HepG2 (cell line): ENCODE results near the gene AJUBA. TPM values are rescaled to one million over a fixed set of nuclear protein-coding genes. Genes with fewer than 3 reads are reported as not detected.

ENCODE experiments used
- BORCS8-MEF2B ChIP-seq: sonication (generic); formaldehyde crosslinking; IDR thresholded peaks from 2 replicates; pipeline ENCODE4 v1.8.0; 2022; ENCODE audit warnings: mild to moderate bottlenecking, missing genetic modification reagents
- CBFB ChIP-seq: sonication (generic); formaldehyde crosslinking; IDR thresholded peaks from 2 replicates; pipeline ENCODE4 v1.4.0; 2020; ENCODE audit warnings: missing genetic modification reagents
- CBX2 ChIP-seq, 2 experiments: fragments of 200-600 bp in 1 of 2; sonication (generic); formaldehyde crosslinking in 1 of 2; IDR thresholded peaks; 2 replicates each; pipeline versions ENCODE4 v1.7.0 to v1.8.1; 2018 to 2022; ENCODE audit warnings: low read depth in 2 of 2, low read length in 1 of 2, mild to moderate bottlenecking in 1 of 2, missing genetic modification reagents in 1 of 2
- EHMT2 ChIP-seq: fragments of 200-600 bp; sonication (generic); IDR thresholded peaks from 2 replicates; pipeline ENCODE4 v1.7.0; 2017; ENCODE audit warnings: antibody characterized with exemption, low read depth, low read length, borderline replicate concordance
- EP300 ChIP-seq, 3 experiments: sonication (generic) in 1 of 3; formaldehyde crosslinking in 1 of 3; IDR thresholded peaks; 2 replicates each; pipeline versions ENCODE4 v1.5.1 to v1.6.1; 2011 to 2020; ENCODE audit warnings: low read depth in 2 of 3, low read length in 2 of 3, borderline replicate concordance in 1 of 3, improper control_type of control experiment in 1 of 3, mild to moderate bottlenecking in 1 of 3, missing genetic modification reagents in 1 of 3, moderate library complexity in 1 of 3
- GABPB1 ChIP-seq: IDR thresholded peaks from 2 replicates; pipeline ENCODE4 v1.6.1; 2016; ENCODE audit warnings: mild to moderate bottlenecking, missing genetic modification reagents, moderate library complexity, missing compliant biosample characterization
- HNRNPL ChIP-seq: fragments of 200-400 bp; formaldehyde crosslinking; IDR thresholded peaks from 2 replicates; pipeline ENCODE4 v1.6.1; 2017; ENCODE audit warnings: mild to moderate bottlenecking, low read depth, low read length
- JDP2 ChIP-seq: sonication (generic); formaldehyde crosslinking; IDR thresholded peaks from 2 replicates; pipeline ENCODE4 v1.8.1; 2022; ENCODE audit warnings: missing genetic modification reagents, borderline replicate concordance
- KDM5A ChIP-seq: fragments of 200-600 bp; sonication (generic); IDR thresholded peaks from 2 replicates; pipeline ENCODE4 v1.7.0; 2018; ENCODE audit warnings: antibody characterized with exemption, mild to moderate bottlenecking, low read length, borderline replicate concordance
- KLF16 ChIP-seq, 2 experiments: sonication (generic) in 1 of 2; formaldehyde crosslinking in 1 of 2; IDR thresholded peaks; 2 replicates each; pipeline versions ENCODE4 v1.6.1 to v1.8.0; 2016 to 2023; ENCODE audit warnings: missing genetic modification reagents in 2 of 2, missing compliant biosample characterization in 1 of 2
- KMT2B ChIP-seq: IDR thresholded peaks from 2 replicates; pipeline ENCODE4 v1.6.1; 2016; ENCODE audit warnings: missing genetic modification reagents, missing compliant biosample characterization
- PHF21A ChIP-seq: sonication (generic); formaldehyde crosslinking; IDR thresholded peaks from 2 replicates; pipeline ENCODE4 v1.5.0; 2020; ENCODE audit warnings: mild to moderate bottlenecking, missing genetic modification reagents
- SALL1 ChIP-seq: sonication (generic); formaldehyde crosslinking; IDR thresholded peaks from 2 replicates; pipeline ENCODE4 v1.8.0; 2022; ENCODE audit warnings: mild to moderate bottlenecking, missing genetic modification reagents
- SKI ChIP-seq: fragments of 450-650 bp; IDR thresholded peaks from one replicate; pipeline ENCODE4 v1.6.1; 2018; ENCODE audit warnings: mild to moderate bottlenecking; ENCODE audit not compliant: partially characterized antibody
- SMYD3 ChIP-seq: sonication (generic); formaldehyde crosslinking; IDR thresholded peaks from 2 replicates; pipeline ENCODE4 v1.8.1; 2023; ENCODE audit warnings: mild to moderate bottlenecking, missing genetic modification reagents
- SP5 ChIP-seq: IDR thresholded peaks from 2 replicates; pipeline ENCODE4 v1.6.1; 2016; ENCODE audit warnings: low read depth, borderline replicate concordance
- STAT5B ChIP-seq: sonication (generic); formaldehyde crosslinking; IDR thresholded peaks from 2 replicates; pipeline ENCODE4 v1.4.0; 2020; ENCODE audit warnings: missing genetic modification reagents
- TAF1 ChIP-seq: sonication (generic); formaldehyde crosslinking; IDR thresholded peaks from 2 replicates; pipeline ENCODE4 v1.4.0; 2020; ENCODE audit warnings: missing genetic modification reagents
- TBX2 ChIP-seq: sonication (generic); formaldehyde crosslinking; IDR thresholded peaks from 2 replicates; pipeline ENCODE4 v1.5.0; 2020; ENCODE audit warnings: missing genetic modification reagents, mild to moderate bottlenecking, borderline replicate concordance
- U2AF1 ChIP-seq: fragments of 200-400 bp; formaldehyde crosslinking; optimal IDR thresholded peaks from 2 replicates; pipeline ENCODE3; 2017; ENCODE audit warnings: mild to moderate bottlenecking, low read depth, low read length
- YY1 ChIP-seq: IDR thresholded peaks from 2 replicates; pipeline ENCODE4 v1.6.1; 2011; ENCODE audit warnings: low read length, low read depth, moderate library complexity, mild to moderate bottlenecking; ENCODE audit not compliant: insufficient read depth, insufficient replicate concordance
- ZFAT ChIP-seq: sonication (generic); formaldehyde crosslinking; conservative IDR thresholded peaks from 2 replicates; pipeline ENCODE4 v1.8.1; 2023; ENCODE audit warnings: missing genetic modification reagents, inconsistent platforms
- ZFP41 ChIP-seq: sonication (generic); formaldehyde crosslinking; IDR thresholded peaks from 2 replicates; pipeline ENCODE4 v1.4.0; 2020; ENCODE audit warnings: mild to moderate bottlenecking, missing genetic modification reagents, borderline replicate concordance
- ZFP90 ChIP-seq: sonication (generic); formaldehyde crosslinking; IDR thresholded peaks from 2 replicates; pipeline ENCODE4 v1.8.0; 2022; ENCODE audit warnings: missing genetic modification reagents, mild to moderate bottlenecking, inconsistent platforms, borderline replicate concordance
- ZNF230 ChIP-seq: sonication (generic); formaldehyde crosslinking; IDR thresholded peaks from 2 replicates; pipeline ENCODE4 v1.4.0; 2020; ENCODE audit warnings: mild to moderate bottlenecking, missing genetic modification reagents
- ZNF317 ChIP-seq: sonication (generic); formaldehyde crosslinking; IDR thresholded peaks from 2 replicates; pipeline ENCODE4 v1.5.0; 2020; ENCODE audit warnings: mild to moderate bottlenecking, missing genetic modification reagents
- ZNF335 ChIP-seq: sonication (generic); formaldehyde crosslinking; IDR thresholded peaks from 2 replicates; pipeline ENCODE4 v1.4.0; 2020; ENCODE audit warnings: missing genetic modification reagents
- ZNF34 ChIP-seq: sonication (generic); formaldehyde crosslinking; IDR thresholded peaks from 2 replicates; pipeline ENCODE4 v1.4.0; 2020; ENCODE audit warnings: mild to moderate bottlenecking, missing genetic modification reagents, borderline replicate concordance
- ZNF468 ChIP-seq: sonication (generic); formaldehyde crosslinking; IDR thresholded peaks from 2 replicates; pipeline ENCODE4 v1.8.0; 2022; ENCODE audit warnings: mild to moderate bottlenecking, moderate library complexity, missing genetic modification reagents
- ZNF496 ChIP-seq: sonication (generic); formaldehyde crosslinking; IDR thresholded peaks from 2 replicates; pipeline ENCODE4 v1.8.1; 2023; ENCODE audit warnings: mild to moderate bottlenecking, moderate library complexity, missing genetic modification reagents; ENCODE audit not compliant: insufficient replicate concordance
- ZNF614 ChIP-seq: IDR thresholded peaks from 2 replicates; pipeline ENCODE4 v1.6.1; 2018; ENCODE audit warnings: missing biosample characterization, missing genetic modification reagents, inconsistent platforms, borderline replicate concordance
- ZNF772 ChIP-seq: sonication (generic); formaldehyde crosslinking; IDR thresholded peaks from 2 replicates; pipeline ENCODE4 v1.5.0; 2020; ENCODE audit warnings: mild to moderate bottlenecking, missing genetic modification reagents
- polyA plus RNA-seq, 8 experiments: library from polyadenylated mRNA; depleted of rRNA in 3 of 8; stranded (reverse) in 7 of 8; unstranded in 1 of 8; fragments of >200 nt; fragmentation: Illumina TruSeq in 4 of 8; extraction: Trizol in 4 of 8; gene quantifications; 2 replicates each; pipeline versions ENCODE4 v1.2.1 to v1.2.3, GENCODE V29; 2011 to 2016; ENCODE audit warnings: low read depth in 4 of 8, missing spikeins in 1 of 8, mixed read lengths in 1 of 8; ENCODE audit not compliant: insufficient read depth in 1 of 8
- total RNA-seq, 5 experiments: library from RNA; depleted of rRNA; stranded (reverse); fragments of >200 nt; fragmentation: Illumina TruSeq; extraction: Trizol; gene quantifications; 2 replicates each; pipeline ENCODE4 v1.2.3, GENCODE V29; 2016; ENCODE audit warnings: low read depth in 1 of 5

Gene AJUBA
- total and polyA plus RNA-seq, 2 of the 13 experiments (the other 11 are each of a cell fraction or from before 2014, with no cell fraction given), result 157 to 241 TPM

GRCh38 chr14:23009939-23010726 is 27.8 kb upstream of the AJUBA start, which contains the start of gene C14orf93 (continued):
- TF ChIP-seq JDP2 (CRISPR knock-in tag), result no peak
- peak; percentile 60 for TF ChIP-seq GABPB1 (CRISPR knock-in tag)
- TF ChIP-seq BORCS8-MEF2B (CRISPR knock-in tag), result peak; percentile 79
- TF ChIP-seq YY1, result peak; percentile 85
- 0 out of 2 replicates have a peak, but pooled peaks have one; percentile 78 for TF ChIP-seq KDM5A
- peak; percentile 68 for TF ChIP-seq SALL1 (CRISPR knock-in tag)
- TF ChIP-seq EHMT2, result no peak
- 0 out of 2 replicates have a peak, but pooled peaks have one; percentile 9 for TF ChIP-seq STAT5B (CRISPR knock-in tag)
- peak in 1 of 2 experiments; percentile 38; a peak in 1 of 4 replicates for TF ChIP-seq EP300 (IDR thresholded peaks at IDR 0.05; ENCODE audit: low read depth in 2 of 2, low read length in 2 of 2)
- TF ChIP-seq EP300 (CRISPR knock-in tag; IDR thresholded peaks at IDR 0.05; ENCODE audit: borderline replicate concordance), result peak; percentile 42; the same call in 1 of the 2 replicates
- no peak for TF ChIP-seq U2AF1
- TF ChIP-seq ZNF772 (CRISPR knock-in tag), result peak; percentile 67
- TF ChIP-seq ZNF230, result 0 out of 2 replicates have a peak, but pooled peaks have one; percentile 39
- TF ChIP-seq ZNF34, result peak; percentile 94; the same call in 1 of the 2 replicates
- TF ChIP-seq ZFAT (CRISPR knock-in tag), result no peak
- TF ChIP-seq ZNF496 (CRISPR knock-in tag), result no peak
- TF ChIP-seq SP5 (CRISPR knock-in tag), result no peak
- no peak for TF ChIP-seq ZNF468 (CRISPR knock-in tag)
- no peak for TF ChIP-seq CBX2 (IDR thresholded peaks at IDR 0.05; ENCODE audit: low read depth, low read length)
- TF ChIP-seq CBX2 (CRISPR knock-in tag; IDR thresholded peaks at IDR 0.05; ENCODE audit: low read depth), result peak; percentile 63; the same call in 1 of the 2 replicates
- TF ChIP-seq KMT2B (CRISPR knock-in tag), result peak; percentile 55
- TF ChIP-seq SMYD3 (CRISPR knock-in tag), result peak; percentile 81; the same call in 1 of the 2 replicates
- peak in 1 of 2 experiments; percentile 34; a peak in 2 of 4 replicates for TF ChIP-seq KLF16 (CRISPR knock-in tag; IDR thresholded peaks at IDR 0.05)
- TF ChIP-seq ZFP41 (CRISPR knock-in tag), result 0 out of 2 replicates have a peak, but pooled peaks have one; percentile 22
- TF ChIP-seq ZNF335 (CRISPR knock-in tag), result no peak
- TF ChIP-seq TBX2 (CRISPR knock-in tag), result peak; percentile 62; the same call in 1 of the 2 replicates
- peak; percentile 66 for TF ChIP-seq TAF1 (CRISPR knock-in tag)
- TF ChIP-seq HNRNPL, result no peak
- no peak for TF ChIP-seq ZNF614 (CRISPR knock-in tag)
- TF ChIP-seq PHF21A (CRISPR knock-in tag), result no peak
- no peak; the same call in 1 of the 2 replicates for TF ChIP-seq ZFP90
- no peak for TF ChIP-seq SKI
- peak; percentile 38; the same call in 1 of the 2 replicates for TF ChIP-seq CBFB
- TF ChIP-seq ZNF317, result peak; percentile 57; the same call in 1 of the 2 replicates
